ENCODE data around the gene ACOT12. TPM values are rescaled to one million over a fixed set of nuclear protein-coding genes. Genes with fewer than 3 reads are reported as not detected.

Gene ACOT12
- total and polyA plus RNA-seq, 4 donors, result 0.80 to 3.8 (median 1.6) TPM

- Histone ChIP-seq H3K36me3 (ENCODE audit: control insufficient read depth, insufficient read depth, low read length) (no peaks in the 10 kb centered on the region), H3K9me3 (ENCODE audit: control insufficient read depth, insufficient read depth, low read length) (no peaks in the 10 kb centered on the region), H3K27ac (ENCODE audit: low read depth, low read length) (no peak overlapping the region), H3K4me3 (ENCODE audit: low read depth, low read length) (no peak overlapping the region), H3K4me1 (ENCODE audit: control insufficient read depth, insufficient read depth, low read length) (no peaks in the 10 kb centered on the region), H3K27me3 (ENCODE audit: control insufficient read depth, insufficient read depth, low read length) (no peaks in the 10 kb centered on the region)
- DNase-seq (ENCODE audit: low read depth in 4 of 6, low spot score in 6 of 6), result no peak
- 91% methylated on average over 7 of the region's 14 CpGs for WGBS (ENCODE audit: insufficient coverage)
Observed at GRCh38 chr5:81334304-81335061, 59.5 kb downstream of the ACOT12 start.

GRCh38 chr5:81326554-81326953 lies 67.4 kb downstream of the ACOT12 start:
- Histone ChIP-seq H3K9me3 (ENCODE audit: control insufficient read depth, insufficient read depth, low read length) (no peaks in the 10 kb centered on the region), H3K4me3 (ENCODE audit: low read depth, low read length) (no peak overlapping the region), H3K27me3 (ENCODE audit: control insufficient read depth, insufficient read depth, low read length) (no peaks in the 10 kb centered on the region), H3K4me1 (ENCODE audit: control insufficient read depth, insufficient read depth, low read length) (no peaks in the 10 kb centered on the region), H3K27ac (ENCODE audit: low read depth, low read length) (no peak overlapping the region), H3K36me3 (ENCODE audit: control insufficient read depth, insufficient read depth, low read length) (no peaks in the 10 kb centered on the region)
- WGBS (ENCODE audit: insufficient coverage), result 100% methylated on average over 2 of the region's 2 CpGs
- no peak for DNase-seq (ENCODE audit: low read depth in 4 of 6, low spot score in 6 of 6)

DNA sequence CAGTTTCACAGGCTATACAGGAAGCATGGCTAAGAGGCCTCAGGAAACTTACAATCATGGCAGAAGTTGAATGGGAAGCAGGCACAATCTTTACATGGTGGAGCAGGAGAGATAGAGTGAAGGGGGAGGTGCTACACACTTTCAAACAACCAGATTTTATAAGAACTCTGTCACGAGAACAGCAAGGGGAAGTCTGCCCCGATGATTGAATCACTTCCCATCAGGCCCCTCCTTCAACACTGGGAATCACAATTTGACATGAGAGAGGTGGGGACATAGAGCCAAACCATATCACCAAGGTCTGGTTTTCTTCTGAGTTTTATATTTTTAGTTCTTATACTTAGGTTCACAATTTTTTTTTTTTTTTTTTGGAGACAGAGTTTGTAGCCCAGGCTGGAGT lies 76.4 kb downstream of the ACOT12 start:
- H3K27ac ChIP-seq (ENCODE audit: low read depth, low read length), result no peak overlapping the region
- no peaks in the 10 kb centered on the region for H3K4me1 ChIP-seq (ENCODE audit: control insufficient read depth, insufficient read depth, low read length)
- no peaks in the 10 kb centered on the region for H3K9me3 ChIP-seq (ENCODE audit: control insufficient read depth, insufficient read depth, low read length)
- no peak for DNase-seq (ENCODE audit: low read depth in 4 of 6, low spot score in 6 of 6)
- H3K4me3 ChIP-seq (ENCODE audit: low read depth, low read length), result no peak overlapping the region
- peaks cover 4% of the 10 kb centered on the region for H3K36me3 ChIP-seq (ENCODE audit: control insufficient read depth, insufficient read depth, low read length)
- no peaks in the 10 kb centered on the region for H3K27me3 ChIP-seq (ENCODE audit: control insufficient read depth, insufficient read depth, low read length)
- no CpG with 5 or more reads among the region's 2 CpGs for WGBS (ENCODE audit: insufficient coverage)

GRCh38 chr5:81316571-81316970 lies 77.4 kb downstream of the ACOT12 start:
- Histone ChIP-seq H3K4me1 (ENCODE audit: control insufficient read depth, insufficient read depth, low read length) (no peaks in the 10 kb centered on the region), H3K27ac (ENCODE audit: low read depth, low read length) (no peak overlapping the region), H3K27me3 (ENCODE audit: control insufficient read depth, insufficient read depth, low read length) (no peaks in the 10 kb centered on the region), H3K9me3 (ENCODE audit: control insufficient read depth, insufficient read depth, low read length) (no peaks in the 10 kb centered on the region), H3K36me3 (ENCODE audit: control insufficient read depth, insufficient read depth, low read length) (peaks cover 4% of the 10 kb centered on the region), H3K4me3 (ENCODE audit: low read depth, low read length) (no peak overlapping the region)
- no CpG with 5 or more reads among the region's 2 CpGs for WGBS (ENCODE audit: insufficient coverage)
- DNase-seq (ENCODE audit: low read depth in 4 of 6, low spot score in 6 of 6), result no peak

DNA sequence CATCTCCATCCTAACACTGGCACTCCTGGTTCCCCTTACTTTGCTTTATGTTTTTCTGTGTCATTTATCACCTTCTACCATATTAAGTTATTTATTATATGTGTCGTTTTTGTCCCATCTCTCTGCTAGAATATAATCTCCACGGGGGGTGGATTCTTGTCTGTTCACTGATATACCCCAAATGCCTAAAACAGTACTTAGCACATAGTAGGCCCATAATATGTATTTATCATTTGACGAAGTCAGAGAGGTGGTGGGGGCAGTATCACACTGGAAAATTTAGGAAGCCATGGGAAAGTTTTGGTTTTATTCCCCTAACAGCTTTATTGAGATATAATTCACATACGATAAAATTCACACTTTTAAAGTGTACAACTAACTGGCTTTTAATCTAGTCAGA lies 78.1 kb downstream of the ACOT12 start:
- Histone ChIP-seq H3K4me3 (ENCODE audit: low read depth, low read length) (no peak overlapping the region), H3K27me3 (ENCODE audit: control insufficient read depth, insufficient read depth, low read length) (no peaks in the 10 kb centered on the region), H3K9me3 (ENCODE audit: control insufficient read depth, insufficient read depth, low read length) (no peaks in the 10 kb centered on the region), H3K27ac (ENCODE audit: low read depth, low read length) (no peak overlapping the region), H3K36me3 (ENCODE audit: control insufficient read depth, insufficient read depth, low read length) (peaks cover 4% of the 10 kb centered on the region), H3K4me1 (ENCODE audit: control insufficient read depth, insufficient read depth, low read length) (no peaks in the 10 kb centered on the region)
- 80% methylated on average over 1 of the region's 4 CpGs for WGBS (ENCODE audit: insufficient coverage)
- no peak for DNase-seq (ENCODE audit: low read depth in 4 of 6, low spot score in 6 of 6)

DNA sequence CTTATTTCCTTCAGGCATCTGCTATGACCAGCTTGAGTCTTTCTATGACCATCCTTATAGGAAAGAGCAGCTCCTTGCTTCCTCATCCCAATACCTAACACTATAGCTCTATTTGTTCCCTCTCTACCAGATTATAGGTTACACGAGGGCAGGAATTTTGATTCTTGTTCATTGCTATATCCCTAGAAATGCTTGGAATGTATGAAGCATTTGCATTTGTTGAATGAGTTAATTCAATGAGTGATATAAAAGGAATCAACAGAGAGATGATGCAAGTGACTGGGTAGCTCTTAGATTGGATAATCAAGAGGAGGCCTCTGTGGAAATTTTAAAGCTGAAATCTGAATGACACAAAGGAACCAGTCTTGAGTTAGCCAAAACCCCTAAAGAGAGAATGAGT lies 78.6 kb downstream of the ACOT12 start:
- Histone ChIP-seq H3K27me3 (ENCODE audit: control insufficient read depth, insufficient read depth, low read length) (no peaks in the 10 kb centered on the region), H3K27ac (ENCODE audit: low read depth, low read length) (no peak overlapping the region), H3K36me3 (ENCODE audit: control insufficient read depth, insufficient read depth, low read length) (peaks cover 4% of the 10 kb centered on the region), H3K9me3 (ENCODE audit: control insufficient read depth, insufficient read depth, low read length) (no peaks in the 10 kb centered on the region), H3K4me3 (ENCODE audit: low read depth, low read length) (no peak overlapping the region), H3K4me1 (ENCODE audit: control insufficient read depth, insufficient read depth, low read length) (no peaks in the 10 kb centered on the region)
- no peak for DNase-seq (ENCODE audit: low read depth in 4 of 6, low spot score in 6 of 6)
- WGBS (ENCODE audit: insufficient coverage), result no CpG with 5 or more reads among the region's 1 CpG

GRCh38 chr5:81314581-81314980 lies 79.4 kb downstream of the ACOT12 start:
- DNase-seq (ENCODE audit: low read depth in 4 of 6, low spot score in 6 of 6), result no peak
- WGBS (ENCODE audit: insufficient coverage), result 100% methylated on average over 3 of the region's 3 CpGs
- Histone ChIP-seq H3K4me3 (ENCODE audit: low read depth, low read length) (no peak overlapping the region), H3K4me1 (ENCODE audit: control insufficient read depth, insufficient read depth, low read length) (no peaks in the 10 kb centered on the region), H3K27ac (ENCODE audit: low read depth, low read length) (no peak overlapping the region), H3K9me3 (ENCODE audit: control insufficient read depth, insufficient read depth, low read length) (no peaks in the 10 kb centered on the region), H3K27me3 (ENCODE audit: control insufficient read depth, insufficient read depth, low read length) (no peaks in the 10 kb centered on the region), H3K36me3 (ENCODE audit: control insufficient read depth, insufficient read depth, low read length) (peaks cover 4% of the 10 kb centered on the region)

- no CpG with 5 or more reads among the region's 3 CpGs for WGBS (ENCODE audit: insufficient coverage)
- H3K36me3 ChIP-seq (ENCODE audit: control insufficient read depth, insufficient read depth, low read length), result peaks cover 7% of the 10 kb centered on the region
Observed at GRCh38 chr5:81313686-81314085, 80.2 kb downstream of the ACOT12 start.

DNA sequence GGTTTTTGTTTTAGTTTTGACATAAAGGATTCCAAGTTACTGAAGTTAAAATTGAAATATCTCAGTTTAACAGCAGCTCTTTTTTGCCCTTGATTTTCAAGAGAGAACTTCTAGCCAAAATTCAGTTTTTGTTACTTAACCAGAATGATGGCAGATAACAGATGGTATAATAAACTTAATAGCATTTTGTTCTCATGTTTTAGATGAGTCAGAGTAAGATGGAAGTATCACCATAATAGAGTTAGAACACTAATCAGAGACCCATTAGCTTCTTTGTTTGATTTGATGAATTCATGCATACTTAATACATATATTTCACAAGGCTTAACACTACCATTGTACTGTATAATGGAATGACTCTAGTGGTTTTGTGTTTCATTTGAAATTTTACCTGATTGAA lies 80.7 kb downstream of the ACOT12 start:
- Histone ChIP-seq H3K27ac (ENCODE audit: low read depth, low read length) (no peak overlapping the region), H3K9me3 (ENCODE audit: control insufficient read depth, insufficient read depth, low read length) (no peaks in the 10 kb centered on the region), H3K36me3 (ENCODE audit: control insufficient read depth, insufficient read depth, low read length) (peaks cover 7% of the 10 kb centered on the region), H3K4me3 (ENCODE audit: low read depth, low read length) (no peak overlapping the region), H3K4me1 (ENCODE audit: control insufficient read depth, insufficient read depth, low read length) (no peaks in the 10 kb centered on the region), H3K27me3 (ENCODE audit: control insufficient read depth, insufficient read depth, low read length) (no peaks in the 10 kb centered on the region)
- DNase-seq (ENCODE audit: low read depth in 4 of 6, low spot score in 6 of 6), result no peak

More at GRCh38 chr5:81313686-81314085, 80.2 kb downstream of the ACOT12 start:
- DNase-seq (ENCODE audit: low read depth in 4 of 6, low spot score in 6 of 6), result no peak
- no peak overlapping the region for H3K4me3 ChIP-seq (ENCODE audit: low read depth, low read length)
- H3K9me3 ChIP-seq (ENCODE audit: control insufficient read depth, insufficient read depth, low read length), result no peaks in the 10 kb centered on the region
- no peaks in the 10 kb centered on the region for H3K4me1 ChIP-seq (ENCODE audit: control insufficient read depth, insufficient read depth, low read length)
- H3K27ac ChIP-seq (ENCODE audit: low read depth, low read length), result no peak overlapping the region
- H3K27me3 ChIP-seq (ENCODE audit: control insufficient read depth, insufficient read depth, low read length), result no peaks in the 10 kb centered on the region

- H3K27ac ChIP-seq (ENCODE audit: low read depth, low read length), result no peak overlapping the region
- no peak for DNase-seq (ENCODE audit: low read depth in 4 of 6, low spot score in 6 of 6)
- no peaks in the 10 kb centered on the region for H3K9me3 ChIP-seq (ENCODE audit: control insufficient read depth, insufficient read depth, low read length)
- H3K4me1 ChIP-seq (ENCODE audit: control insufficient read depth, insufficient read depth, low read length), result no peaks in the 10 kb centered on the region
- peaks cover 8% of the 10 kb centered on the region for H3K36me3 ChIP-seq (ENCODE audit: control insufficient read depth, insufficient read depth, low read length)
- WGBS (ENCODE audit: insufficient coverage), result no CpG with 5 or more reads among the region's 1 CpG
- H3K4me3 ChIP-seq (ENCODE audit: low read depth, low read length), result no peak overlapping the region
- H3K27me3 ChIP-seq (ENCODE audit: control insufficient read depth, insufficient read depth, low read length), result no peaks in the 10 kb centered on the region
Observed at GRCh38 chr5:81310402-81311063, 83.4 kb downstream of the ACOT12 start.

All from spinal cord (tissue), 10 donors.